ENCODE measurements around the gene ZBTB5.
"Not testable (repeated sequence)": the region's sequence is repeated elsewhere in the genome, so short reads cannot be mapped to it uniquely, and the experiment has no call there.

Gene ZBTB5

GRCh38 chr9:37405764-37406380 is 59.4 kb downstream of the ZBTB5 start:
- DNase-seq (ENCODE audit: low read depth, low spot score), result no peak

- DNase-seq (ENCODE audit: low read depth, low spot score), result no peak
These were observed 59.9 kb downstream of the ZBTB5 start for GRCh38 chr9:37405350-37405749.

- DNase-seq (ENCODE audit: low read depth, low spot score), result no peak
These were observed 60.7 kb downstream of the ZBTB5 start for GRCh38 chr9:37404590-37404989.

GRCh38 chr9:37399336-37399735 is 65.9 kb downstream of the ZBTB5 start:
- DNase-seq (ENCODE audit: low read depth, low spot score), result no peak

GRCh38 chr9:37398464-37399025 is 66.7 kb downstream of the ZBTB5 start:
- DNase-seq (ENCODE audit: low read depth, low spot score), result no peak

GRCh38 chr9:37397948-37398347 is 67.3 kb downstream of the ZBTB5 start:
- DNase-seq (ENCODE audit: low read depth, low spot score), result not testable (repeated sequence)

- no peak for DNase-seq (ENCODE audit: low read depth, low spot score)
These were observed 69.6 kb downstream of the ZBTB5 start for GRCh38 chr9:37395663-37396062.

GRCh38 chr9:37395229-37395628 is 70.0 kb downstream of the ZBTB5 start:
- no peak for DNase-seq (ENCODE audit: low read depth, low spot score)

- no peak for DNase-seq (ENCODE audit: low read depth, low spot score)
These were observed 73.0 kb downstream of the ZBTB5 start for GRCh38 chr9:37392272-37392671.

- no peak for DNase-seq (ENCODE audit: low read depth, low spot score)
These were observed 74.5 kb downstream of the ZBTB5 start for GRCh38 chr9:37390759-37391158.
